GM04503 (cell line): ENCODE data around the gene CLNK.

Experiments
- DNase-seq: peaks from one replicate; pipeline ENCODE4 v3.0.0-alpha.2; 2012; ENCODE audit warnings: low read depth

Gene CLNK

DNA sequence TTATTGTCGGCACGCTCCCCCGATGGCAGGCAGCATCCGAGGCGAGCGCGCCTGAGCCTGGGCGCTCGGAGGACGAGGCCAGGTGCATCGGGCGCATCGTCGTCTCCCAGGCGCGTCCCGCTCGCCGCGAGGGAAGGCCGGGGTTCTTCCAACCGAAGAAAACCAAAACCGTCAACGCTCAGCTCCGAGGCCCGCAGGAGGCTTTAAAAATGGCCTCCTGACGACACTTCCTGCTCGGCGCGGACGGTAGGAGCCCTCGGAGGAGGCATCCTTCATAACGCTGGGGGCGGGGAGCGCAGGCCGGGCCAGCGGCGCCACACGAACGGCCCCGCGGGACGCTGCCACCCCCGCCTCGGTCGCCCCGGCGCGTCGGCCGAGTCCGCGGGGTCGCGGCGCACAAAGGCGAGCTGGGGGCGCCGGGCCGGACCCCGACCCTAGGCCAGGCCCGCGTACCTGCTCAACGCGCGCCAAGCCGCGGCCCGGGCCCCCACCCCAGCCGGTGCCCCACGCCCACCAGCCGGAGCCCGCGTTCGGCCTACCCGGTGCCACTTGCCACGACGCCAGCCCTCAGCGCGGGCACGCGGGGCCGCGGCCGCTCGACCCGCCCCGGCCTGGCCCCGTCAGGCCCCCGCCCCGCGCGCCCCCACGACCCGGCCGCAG lies 227.8 kb downstream of the CLNK start:
- no peak for DNase-seq

- DNase-seq = no peak
These were observed 228.3 kb downstream of the CLNK start for GRCh38 chr4:10456260-10456594.

DNA sequence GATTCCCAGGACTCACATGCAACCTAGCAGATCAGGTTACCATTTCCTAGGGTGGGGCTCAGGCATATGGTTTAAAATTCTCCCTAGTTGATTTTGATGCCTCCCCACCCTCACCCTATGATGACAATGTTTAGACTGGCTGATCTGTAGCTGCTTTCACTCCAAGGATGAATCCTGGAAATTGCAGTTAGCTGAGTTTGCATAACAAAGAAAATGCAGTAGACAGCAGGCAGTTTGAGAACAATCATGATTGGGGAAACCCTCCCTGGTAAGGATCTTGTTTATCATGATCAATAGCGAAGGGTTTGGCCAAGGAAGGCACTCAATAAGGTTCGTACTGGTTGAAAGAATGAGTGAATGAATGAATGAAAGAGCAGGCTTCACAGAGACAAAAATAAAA lies 229.4 kb downstream of the CLNK start:
- no peak for DNase-seq

- no peak for DNase-seq
These were observed 229.8 kb downstream of the CLNK start for GRCh38 chr4:10454726-10455125.

DNA sequence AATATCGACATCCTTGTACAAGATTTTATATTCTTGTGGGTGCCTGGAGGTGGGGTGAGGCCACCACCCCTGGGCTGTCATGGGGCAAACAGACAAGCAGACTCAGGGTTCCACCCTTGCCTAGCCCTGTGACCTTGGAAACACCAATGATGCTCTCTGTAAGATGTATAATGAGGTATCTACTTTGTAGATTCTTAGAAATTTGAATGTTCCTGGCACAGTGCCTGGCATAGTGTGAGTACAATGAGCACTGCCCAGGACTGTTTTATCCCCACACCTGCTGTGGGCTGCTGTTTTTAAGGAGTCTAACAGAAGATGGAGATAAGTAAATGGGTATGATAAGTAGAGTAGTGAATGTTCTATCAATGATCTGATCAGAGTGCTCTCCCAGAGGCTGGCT lies 230.4 kb downstream of the CLNK start:
- no peak for DNase-seq

GRCh38 chr4:10448991-10449390 lies 235.6 kb downstream of the CLNK start:
- no peak for DNase-seq

- no peak for DNase-seq
These were observed 241.6 kb downstream of the CLNK start for GRCh38 chr4:10442976-10443375.

DNA sequence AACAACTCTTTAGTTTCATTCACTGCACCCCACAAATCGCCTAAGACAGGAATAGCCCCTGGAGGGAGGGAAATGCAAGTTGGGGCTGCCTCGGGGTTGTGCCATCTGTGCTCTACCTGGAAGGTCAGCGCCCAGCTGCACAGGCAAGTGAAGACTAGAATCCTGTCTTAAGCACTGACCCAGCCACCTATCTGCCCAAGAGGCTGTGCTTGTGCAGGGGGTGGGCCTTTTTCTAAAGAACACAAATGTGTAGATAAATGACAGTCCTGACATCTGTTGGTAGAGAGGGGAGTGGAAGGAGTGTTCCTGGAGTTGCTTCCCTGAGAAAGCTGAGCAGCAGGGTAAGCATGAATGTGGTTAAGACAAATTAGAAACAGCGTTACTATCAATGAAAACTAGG lies 243.1 kb downstream of the CLNK start:
- DNase-seq = no peak

- DNase-seq = no peak
These were observed 245.6 kb downstream of the CLNK start for GRCh38 chr4:10438924-10439323.

DNA sequence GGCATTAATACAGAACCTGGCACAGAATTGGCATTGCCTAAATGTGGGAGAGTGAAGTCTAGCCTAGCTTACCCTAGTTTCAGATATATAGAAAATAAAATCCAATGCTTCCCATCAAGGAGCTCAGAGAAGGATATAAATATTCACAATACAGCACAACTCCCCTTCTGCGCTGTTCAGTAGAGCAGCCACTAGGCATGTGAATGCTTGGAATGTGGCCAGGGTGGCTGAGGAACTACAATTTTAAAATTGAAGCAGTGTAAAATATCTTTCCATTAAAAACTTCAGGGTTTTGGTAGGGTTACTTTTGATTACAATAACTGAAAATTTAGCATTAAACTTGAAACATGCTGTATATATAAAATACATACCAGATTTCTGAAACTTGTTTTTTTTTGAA lies 246.8 kb downstream of the CLNK start:
- no peak for DNase-seq
